ENCODE measurements around the gene WDR62.

Gene WDR62

GRCh38 chr19:36142496-36142895 lies 87.8 kb downstream of the WDR62 start:
- DNase-seq: no peak

- no peak for DNase-seq
Measured at GRCh38 chr19:36144624-36145023, 89.9 kb downstream of the WDR62 start.

GRCh38 chr19:36149673-36150406 lies 95.1 kb downstream of the WDR62 start:
- DNase-seq: no peak

- DNase-seq: no peak
Measured at GRCh38 chr19:36150586-36150985, 95.9 kb downstream of the WDR62 start.

GRCh38 chr19:36151144-36152018 lies 96.7 kb downstream of the WDR62 start:
- no peak for DNase-seq

- no peak for DNase-seq
Measured at GRCh38 chr19:36152019-36152351, 97.3 kb downstream of the WDR62 start.

- no peak for DNase-seq
Measured at GRCh38 chr19:36152352-36153091, 97.8 kb downstream of the WDR62 start, which contains the start of gene COX7A1. TSS of gene COX7A1 (minus strand) at chr19:36152447. CDS start at chr19:36152407, 40 bp downstream.

- no peak for DNase-seq
Measured at GRCh38 chr19:36153126-36153525, 98.4 kb downstream of the WDR62 start.

All from CD4-positive, alpha-beta T cell treated with Interferon gamma for 1 hour (primary cell).